Measurements from ENCODE around the gene APBA2. TPM values are rescaled to one million over a fixed set of nuclear protein-coding genes. Genes with fewer than 3 reads are reported as not detected.
A peak's percentile ranks its signal among the peaks of the same experiment; 100 is the strongest.

Gene APBA2
- total and polyA plus RNA-seq, 8 donors = 0.45 to 13.3 (median 2.0) TPM; not detected in 1

- Histone ChIP-seq H3K27me3 (peaks cover 0 to 22% (median 0%) of the 10 kb centered on the region in 3 donors), H3K36me3 (no peaks in the 10 kb centered on the region), H3K4me1 (peaks cover 0 to 10% (median 3%) of the 10 kb centered on the region in 4 donors), H3K27ac (no peak overlapping the region), H3K9me3 (no peaks in the 10 kb centered on the region), H3K4me3 (no peak overlapping the region)
- 85 to 92% (median 89%) methylated on average over 18 to 21 of the region's 21 CpGs for WGBS, 5 donors
- no peak for TF ChIP-seq POLR2A (IDR thresholded peaks at IDR 0.05)
- no peak for TF ChIP-seq CTCF (IDR thresholded peaks at IDR 0.05)
- TF ChIP-seq EP300 (IDR thresholded peaks at IDR 0.05) = no peak
- TF ChIP-seq POLR2AphosphoS5 (IDR thresholded peaks at IDR 0.05) = no peak
- intact Hi-C loops (cut with DNase I; ENCODE audit: low total_unique reads) = no loop called here
- no peak for DNase-seq
Measured at GRCh38 chr15:28991236-28992171, 105.7 kb downstream of the APBA2 start.

GRCh38 chr15:28992336-28992864 is 106.6 kb downstream of the APBA2 start:
- no peak for DNase-seq
- intact Hi-C loops (cut with DNase I; ENCODE audit: low total_unique reads) = no loop called here
- Histone ChIP-seq H3K36me3 (no peaks in the 10 kb centered on the region), H3K27me3 (peaks cover 0 to 22% (median 0%) of the 10 kb centered on the region in 3 donors), H3K27ac (no peak overlapping the region), H3K9me3 (no peaks in the 10 kb centered on the region), H3K4me1 (peaks cover 0 to 10% (median 3%) of the 10 kb centered on the region in 4 donors), H3K4me3 (no peak overlapping the region)
- no peak for TF ChIP-seq EP300 (IDR thresholded peaks at IDR 0.05)
- no peak for TF ChIP-seq POLR2A (IDR thresholded peaks at IDR 0.05)
- TF ChIP-seq CTCF (IDR thresholded peaks at IDR 0.05) = no peak
- TF ChIP-seq POLR2AphosphoS5 (IDR thresholded peaks at IDR 0.05) = no peak
- WGBS, 5 donors = 74 to 85% (median 84%) methylated on average over 6 of the region's 6 CpGs

GRCh38 chr15:28993051-28993719 is 107.4 kb downstream of the APBA2 start:
- no peak for TF ChIP-seq POLR2AphosphoS5 (IDR thresholded peaks at IDR 0.05)
- no peak for TF ChIP-seq CTCF (IDR thresholded peaks at IDR 0.05)
- TF ChIP-seq POLR2A (IDR thresholded peaks at IDR 0.05) = no peak
- no peak for TF ChIP-seq EP300 (IDR thresholded peaks at IDR 0.05)
- H3K27me3 ChIP-seq = peaks cover 0 to 22% (median 0%) of the 10 kb centered on the region in 3 donors
- intact Hi-C loops (cut with DNase I; ENCODE audit: low total_unique reads) = no loop called here
- peaks cover 0 to 10% (median 3%) of the 10 kb centered on the region in 4 donors for H3K4me1 ChIP-seq
- peak in 1 of 2 donors; percentile 32 for DNase-seq
- H3K27ac ChIP-seq = no peak overlapping the region
- H3K4me3 ChIP-seq = no peak overlapping the region
- WGBS, 5 donors = 67 to 78% (median 73%) methylated on average over 11 to 12 of the region's 12 CpGs
- no peaks in the 10 kb centered on the region for H3K9me3 ChIP-seq
- H3K36me3 ChIP-seq = no peaks in the 10 kb centered on the region

DNA sequence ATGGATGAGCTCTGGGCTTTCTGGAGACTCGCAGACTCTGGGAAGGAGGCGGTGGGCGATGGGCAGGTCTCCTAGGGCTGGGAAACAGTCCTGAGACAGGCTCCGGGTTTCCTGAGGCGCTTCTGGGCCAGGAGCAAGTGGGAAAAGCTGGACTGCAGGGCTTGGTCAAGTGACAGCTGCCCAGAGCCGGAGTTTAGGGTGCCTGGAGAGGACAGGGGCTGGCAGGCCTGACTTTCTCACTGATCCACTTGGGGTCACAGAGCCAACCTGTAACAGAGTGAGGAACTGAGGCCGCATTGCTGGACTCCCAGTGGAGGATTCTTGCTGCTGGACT is 107.9 kb downstream of the APBA2 start:
- Histone ChIP-seq H3K9me3 (no peaks in the 10 kb centered on the region), H3K27ac (no peak overlapping the region), H3K36me3 (no peaks in the 10 kb centered on the region), H3K27me3 (peaks cover 0 to 22% (median 0%) of the 10 kb centered on the region in 3 donors), H3K4me3 (no peak overlapping the region), H3K4me1 (peaks cover 0 to 10% (median 3%) of the 10 kb centered on the region in 4 donors)
- TF ChIP-seq POLR2A (IDR thresholded peaks at IDR 0.05) = no peak
- 79 to 95% (median 85%) methylated on average over 6 to 7 of the region's 7 CpGs for WGBS, 5 donors
- intact Hi-C loops (cut with DNase I; ENCODE audit: low total_unique reads) = no loop called here
- no peak for DNase-seq

All from stomach (tissue), 9 donors.